CD4-positive, alpha-beta T cell treated with Interleukin-15 for 4 hours (primary cell): Measurements from ENCODE around the gene LNPK.
"Not testable (repeated sequence)": the region's sequence is repeated elsewhere in the genome, so short reads cannot be mapped to it uniquely, and the experiment has no call there.

Experiments used
- DNase-seq: peaks from one replicate; pipeline ENCODE4 v3.0.0-alpha.2; 2020; ENCODE audit warnings: low spot score

The LNPK gene

DNA sequence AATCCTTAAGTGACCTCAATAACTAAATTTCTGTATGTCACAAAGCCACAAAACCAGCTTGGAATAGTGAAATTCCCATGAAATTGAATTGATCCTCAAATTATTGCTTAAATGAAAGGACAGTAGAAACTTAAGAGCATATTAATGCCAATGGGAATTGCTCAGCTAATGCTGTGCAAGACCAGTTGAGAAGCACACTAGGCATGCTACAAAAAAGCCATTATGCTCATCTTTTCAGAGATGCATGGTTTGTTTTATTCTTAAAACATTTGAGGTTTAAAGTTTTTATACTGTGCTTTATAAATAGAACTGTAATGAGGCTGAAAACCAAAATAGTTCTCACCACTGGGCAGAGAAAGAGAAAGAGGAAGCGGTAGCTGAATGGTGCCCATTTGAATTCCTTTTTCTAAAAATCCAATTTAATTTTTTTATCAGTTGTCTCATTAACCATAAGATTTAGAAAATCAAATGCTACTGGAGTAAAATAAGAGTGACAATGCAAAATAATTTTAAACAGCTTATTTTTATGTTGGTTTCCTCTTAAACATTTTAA lies 98.6 kb downstream of the LNPK start:
- DNase-seq: no peak

- DNase-seq: not testable (repeated sequence)
Observed at GRCh38 chr2:175895957-175896356, 106.1 kb downstream of the LNPK start.

GRCh38 chr2:175892046-175892445 lies 110.0 kb downstream of the LNPK start:
- no peak for DNase-seq

GRCh38 chr2:175890636-175891242 lies 111.3 kb downstream of the LNPK start:
- DNase-seq: no peak

DNA sequence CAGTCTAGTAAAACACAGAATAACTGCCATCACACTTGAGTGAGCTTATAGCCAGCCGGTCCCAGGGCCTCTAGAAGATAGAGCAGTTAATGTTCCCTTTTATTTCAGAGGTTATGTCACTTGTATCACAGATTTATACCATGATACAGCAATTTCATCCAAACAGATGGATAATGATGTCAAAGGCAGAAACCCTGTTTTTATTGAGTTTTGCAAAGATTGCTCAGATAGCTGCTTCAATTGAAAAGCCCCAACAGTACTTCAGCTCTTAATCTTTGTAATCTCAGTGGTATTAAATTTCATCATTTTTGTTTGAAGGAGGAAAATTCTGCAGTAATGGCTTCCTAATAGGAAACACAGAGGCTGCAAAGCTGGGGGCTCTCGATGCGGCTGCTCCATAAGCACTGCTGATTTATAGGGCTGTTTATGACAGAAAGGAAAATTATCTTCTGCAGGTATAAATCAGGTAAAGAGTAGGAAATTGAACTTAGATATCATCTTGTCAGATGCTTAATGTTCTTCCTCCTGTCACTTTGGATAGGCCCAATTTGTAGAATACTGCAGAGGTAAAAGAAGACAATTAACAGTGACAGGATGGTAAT lies 112.3 kb downstream of the LNPK start:
- DNase-seq: no peak

DNA sequence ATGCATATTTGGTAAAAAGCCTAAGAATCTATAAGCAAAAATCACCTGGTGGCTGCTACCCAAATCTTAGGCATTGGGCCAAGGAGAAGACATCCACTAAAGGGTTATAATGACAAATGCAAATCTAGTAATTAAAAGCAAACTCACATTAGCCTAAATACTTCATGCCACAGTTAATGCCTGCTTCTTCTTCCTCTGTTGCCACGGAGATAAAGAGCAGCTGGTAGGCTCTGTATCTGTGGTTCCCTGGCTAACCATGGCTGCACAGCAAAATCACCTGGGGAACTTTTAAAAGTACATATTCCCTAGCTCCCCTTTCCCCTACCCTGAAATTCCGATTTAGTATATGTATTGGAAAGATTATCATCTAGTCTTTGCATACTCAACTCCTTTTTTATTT lies 114.3 kb downstream of the LNPK start:
- DNase-seq: no peak

GRCh38 chr2:175884697-175885393 lies 117.2 kb downstream of the LNPK start:
- DNase-seq: no peak

DNA sequence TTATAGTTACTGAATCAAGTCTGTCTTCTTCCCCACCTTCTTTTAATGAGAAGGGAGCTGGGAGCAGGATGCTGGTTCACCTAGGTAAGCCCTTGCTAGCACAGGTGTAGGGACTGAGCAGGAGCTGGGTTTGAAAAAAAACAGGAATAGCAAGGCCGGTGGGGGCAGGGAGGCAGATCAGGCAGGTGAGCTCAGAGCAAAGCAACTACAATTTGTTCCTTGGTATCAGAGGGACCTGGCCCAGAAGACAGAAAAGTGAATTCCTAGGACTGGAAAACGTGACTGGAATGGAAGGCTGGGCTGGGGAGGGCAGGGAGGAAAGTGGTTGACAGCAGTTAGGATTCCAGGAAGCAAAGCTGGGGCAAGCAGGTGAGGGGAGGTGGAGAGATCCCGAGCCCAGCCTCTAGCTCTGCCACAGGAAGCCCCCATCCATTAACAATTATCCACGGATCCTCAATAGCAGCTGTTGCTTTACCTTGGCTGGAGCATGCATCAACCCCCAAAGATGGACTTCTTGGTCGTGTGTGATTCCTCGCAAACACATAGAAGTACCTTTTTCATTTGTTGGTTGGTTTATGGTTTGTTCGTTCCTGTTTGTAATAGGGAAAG lies 118.4 kb downstream of the LNPK start:
- DNase-seq: no peak

GRCh38 chr2:175879679-175880078 lies 122.4 kb downstream of the LNPK start:
- no peak for DNase-seq

GRCh38 chr2:175877845-175878544 lies 124.1 kb downstream of the LNPK start:
- DNase-seq: no peak

DNA sequence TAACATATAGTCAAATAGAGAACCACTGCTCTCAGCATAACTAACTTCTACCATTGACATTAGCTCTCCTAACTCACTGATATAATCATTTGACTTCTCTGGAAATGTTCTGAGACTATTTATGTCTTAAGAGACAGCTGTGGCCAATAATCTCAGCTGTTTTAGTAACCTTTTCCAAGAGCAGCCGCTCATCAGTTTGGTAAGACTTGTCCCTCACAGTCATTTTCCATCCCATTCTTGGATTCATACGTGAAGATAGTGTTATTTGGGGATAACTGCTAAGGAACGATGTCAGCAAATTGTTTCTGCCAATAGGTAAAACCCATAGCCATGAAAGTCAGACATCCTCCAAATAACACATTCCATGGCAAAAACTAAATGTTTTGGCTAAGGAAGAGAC lies 127.8 kb downstream of the LNPK start:
- DNase-seq: no peak
